GM10266 (cell line): ENCODE measurements around the gene CD37.

Source experiments
- DNase-seq: peaks from one replicate; pipeline ENCODE4 v3.0.0; 2012; ENCODE audit errors: extremely low spot score
- TF ChIP-seq, protein P1 (sequence below): IDR thresholded peaks from 2 replicates; pipeline ENCODE4 v1.5.1; 2012; ENCODE audit warnings: mild to moderate bottlenecking, low read depth; ENCODE audit not compliant: control insufficient read depth, insufficient read depth; ENCODE audit errors: missing control alignments

Gene CD37

GRCh38 chr19:49333418-49333805 lies 1.8 kb upstream of the CD37 start:
- TF ChIP-seq, protein P1, sequence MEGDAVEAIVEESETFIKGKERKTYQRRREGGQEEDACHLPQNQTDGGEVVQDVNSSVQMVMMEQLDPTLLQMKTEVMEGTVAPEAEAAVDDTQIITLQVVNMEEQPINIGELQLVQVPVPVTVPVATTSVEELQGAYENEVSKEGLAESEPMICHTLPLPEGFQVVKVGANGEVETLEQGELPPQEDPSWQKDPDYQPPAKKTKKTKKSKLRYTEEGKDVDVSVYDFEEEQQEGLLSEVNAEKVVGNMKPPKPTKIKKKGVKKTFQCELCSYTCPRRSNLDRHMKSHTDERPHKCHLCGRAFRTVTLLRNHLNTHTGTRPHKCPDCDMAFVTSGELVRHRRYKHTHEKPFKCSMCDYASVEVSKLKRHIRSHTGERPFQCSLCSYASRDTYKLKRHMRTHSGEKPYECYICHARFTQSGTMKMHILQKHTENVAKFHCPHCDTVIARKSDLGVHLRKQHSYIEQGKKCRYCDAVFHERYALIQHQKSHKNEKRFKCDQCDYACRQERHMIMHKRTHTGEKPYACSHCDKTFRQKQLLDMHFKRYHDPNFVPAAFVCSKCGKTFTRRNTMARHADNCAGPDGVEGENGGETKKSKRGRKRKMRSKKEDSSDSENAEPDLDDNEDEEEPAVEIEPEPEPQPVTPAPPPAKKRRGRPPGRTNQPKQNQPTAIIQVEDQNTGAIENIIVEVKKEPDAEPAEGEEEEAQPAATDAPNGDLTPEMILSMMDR: no peak
- no peak for DNase-seq

DNA sequence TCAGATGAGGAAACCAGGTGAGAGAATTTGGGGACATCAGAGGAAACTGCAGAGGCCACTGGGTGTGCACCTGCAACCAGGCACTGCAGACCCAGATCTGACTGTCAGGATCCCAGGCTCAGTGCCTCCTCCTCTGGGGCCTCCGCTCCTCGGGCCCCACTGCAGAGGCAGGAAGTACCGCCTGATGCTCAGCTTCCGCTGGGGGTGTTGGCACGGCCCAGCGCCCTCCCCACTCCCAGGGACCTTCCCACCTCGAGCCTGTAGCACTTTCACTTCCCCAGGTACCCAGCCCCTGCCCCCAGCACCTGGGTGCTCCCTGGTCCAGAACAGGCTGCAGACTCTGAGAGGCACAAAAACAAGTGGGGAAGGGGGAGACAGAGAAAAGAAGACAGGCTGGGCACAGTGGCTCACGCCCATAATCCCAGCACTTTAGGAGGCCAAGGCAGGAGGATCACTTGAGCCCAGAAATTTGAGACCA lies 1.4 kb upstream of the CD37 start:
- TF ChIP-seq, protein P1: no peak

DNA sequence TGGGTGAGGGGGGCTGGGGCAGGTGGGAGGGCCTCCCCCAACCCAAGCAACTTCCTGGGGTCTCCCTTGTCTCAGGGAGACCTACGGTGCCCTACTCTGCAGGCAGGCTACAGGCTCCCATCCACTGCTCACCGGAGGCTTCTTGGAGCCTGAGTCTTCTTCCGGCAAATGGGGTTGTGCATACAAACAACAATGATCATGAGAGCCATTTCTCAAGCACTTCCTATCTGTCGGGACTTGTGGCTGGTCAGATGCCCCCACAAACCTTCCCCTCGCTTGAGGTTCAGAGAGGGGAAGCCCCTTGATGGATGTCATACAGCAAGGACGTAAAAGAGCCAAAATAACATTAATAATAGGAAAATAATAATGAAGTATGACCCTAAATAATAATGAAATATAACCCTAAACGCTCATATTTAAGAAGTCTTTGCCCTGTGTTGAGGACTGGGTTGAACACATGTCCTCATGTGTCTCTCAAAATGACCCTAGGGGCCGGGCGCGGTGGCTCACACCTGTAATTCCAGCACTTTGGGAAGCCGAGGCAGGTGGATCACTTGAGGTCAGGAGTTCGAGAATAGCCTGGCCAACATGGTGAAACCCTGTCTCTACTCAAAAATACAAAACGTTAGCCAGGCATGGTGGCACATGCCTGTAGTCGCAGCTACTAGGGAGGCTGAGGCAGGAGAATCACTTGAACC lies 727 bp downstream of the CD37 start:
- DNase-seq: peak; percentile 74
- TF ChIP-seq, protein P1: no peak

More for the DNA sequence above, 1.4 kb upstream of the CD37 start:
- peak; percentile 66 for DNase-seq

DNA sequence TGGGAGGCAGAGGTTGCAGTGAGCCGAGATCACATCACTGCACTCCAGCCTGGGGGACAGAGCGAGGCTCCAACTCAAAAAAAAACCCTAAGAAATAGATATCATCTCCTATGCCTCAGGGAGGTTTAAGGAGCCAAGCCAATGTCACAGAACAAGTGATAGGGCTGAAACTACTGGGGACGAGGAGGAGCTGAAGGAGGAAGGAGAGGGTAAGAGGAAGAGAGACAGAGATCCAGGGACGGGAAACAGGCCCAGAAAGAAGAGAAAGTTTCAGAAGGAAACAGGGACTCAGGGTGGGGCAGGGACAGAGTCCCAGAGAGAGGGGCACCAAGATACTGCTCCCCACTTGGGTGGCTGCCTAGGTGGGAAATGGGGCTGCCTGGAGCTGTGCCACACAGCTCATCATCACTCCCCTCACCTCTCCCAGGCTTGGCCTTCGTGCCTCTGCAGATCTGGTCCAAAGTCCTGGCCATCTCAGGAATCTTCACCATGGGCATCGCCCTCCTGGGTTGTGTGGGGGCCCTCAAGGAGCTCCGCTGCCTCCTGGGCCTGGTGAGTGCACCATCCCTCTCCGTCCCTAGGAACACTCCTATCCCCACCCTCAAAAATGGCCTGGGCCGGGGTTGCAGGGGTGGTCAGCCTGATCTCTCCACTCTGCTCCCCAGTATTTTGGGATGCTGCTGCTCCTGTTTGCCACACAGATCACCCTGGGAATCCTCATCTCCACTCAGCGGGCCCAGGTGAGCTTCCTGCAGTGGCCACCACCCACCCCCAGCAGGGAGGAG lies 1.5 kb downstream of the CD37 start:
- DNase-seq: no peak

DNA sequence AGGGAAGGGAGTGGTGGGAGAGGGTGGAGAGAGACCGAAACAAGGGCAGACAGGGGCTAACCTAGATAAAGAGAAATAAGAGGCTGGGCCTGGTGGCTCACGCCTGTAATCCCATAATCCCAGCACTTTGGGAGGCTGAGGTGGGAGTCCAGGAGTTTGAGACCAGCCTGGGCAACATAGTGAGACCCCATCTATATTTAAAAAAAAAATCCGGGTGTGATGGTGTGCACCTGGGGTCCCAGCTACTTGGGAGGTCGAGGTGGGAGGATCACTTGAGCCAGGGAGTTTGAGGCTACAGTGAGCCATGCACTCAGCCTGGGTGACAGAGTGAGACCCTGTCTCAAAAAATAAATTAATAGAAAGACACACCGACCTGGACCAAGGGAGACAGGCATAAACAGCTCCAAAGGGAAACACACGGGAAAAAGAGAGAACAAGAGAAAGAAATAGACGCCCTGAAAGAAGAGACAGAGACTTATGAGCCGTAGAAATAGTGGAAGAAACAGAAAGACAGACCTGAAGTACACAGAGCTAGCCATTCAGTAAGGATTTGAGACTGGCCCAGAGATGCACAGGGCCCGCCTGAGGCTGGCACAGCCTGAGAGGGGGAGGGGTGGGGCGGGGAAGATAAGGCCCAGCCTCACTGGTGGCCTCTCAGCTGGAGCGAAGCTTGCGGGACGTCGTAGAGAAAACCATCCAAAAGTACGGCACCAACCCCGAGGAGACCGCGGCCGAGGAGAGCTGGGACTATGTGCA lies 2.2 kb downstream of the CD37 start:
- TF ChIP-seq, protein P1: no peak
- no peak for DNase-seq

More for the DNA sequence above, 1.5 kb downstream of the CD37 start:
- TF ChIP-seq, protein P1: no peak

DNA sequence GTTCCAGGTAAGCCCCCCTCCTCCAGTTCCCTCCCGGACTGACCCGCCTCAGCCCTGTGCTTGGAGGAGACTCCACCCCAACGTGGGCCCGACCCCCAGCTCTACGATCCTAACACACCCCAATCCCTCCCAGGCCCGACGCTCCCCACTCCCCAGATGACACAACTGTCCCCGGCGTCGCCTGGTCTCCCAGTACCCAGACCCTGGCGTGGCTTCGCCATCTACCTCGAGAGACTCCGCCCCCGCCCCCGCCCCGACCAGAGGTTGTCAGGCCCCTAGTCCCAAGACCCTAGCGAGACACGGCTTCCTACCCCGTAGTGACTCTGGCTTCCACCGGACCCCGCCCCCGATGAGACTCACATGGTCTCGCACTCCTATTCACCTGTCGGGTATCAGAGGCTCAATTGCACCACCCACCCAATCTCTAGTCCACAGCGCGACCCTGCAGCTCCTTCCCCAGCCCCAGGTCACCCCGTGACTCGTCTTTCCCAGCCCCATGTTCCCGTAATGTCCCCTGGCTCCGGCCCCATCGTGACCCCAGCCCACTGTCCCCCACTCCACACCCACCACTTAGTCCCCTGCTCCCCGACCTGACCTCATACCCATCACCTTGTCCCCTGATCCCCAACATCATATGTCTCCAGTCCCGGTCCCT lies 2.9 kb downstream of the CD37 start:
- DNase-seq: no peak

More for the DNA sequence above, 2.9 kb downstream of the CD37 start:
- TF ChIP-seq, protein P1: no peak
